ENCODE data around the gene ENO2.

The ENO2 gene

GRCh38 chr12:6914947-6915788, 788 bp downstream of the ENO2 start:
- peak; percentile 42 for DNase-seq

DNA sequence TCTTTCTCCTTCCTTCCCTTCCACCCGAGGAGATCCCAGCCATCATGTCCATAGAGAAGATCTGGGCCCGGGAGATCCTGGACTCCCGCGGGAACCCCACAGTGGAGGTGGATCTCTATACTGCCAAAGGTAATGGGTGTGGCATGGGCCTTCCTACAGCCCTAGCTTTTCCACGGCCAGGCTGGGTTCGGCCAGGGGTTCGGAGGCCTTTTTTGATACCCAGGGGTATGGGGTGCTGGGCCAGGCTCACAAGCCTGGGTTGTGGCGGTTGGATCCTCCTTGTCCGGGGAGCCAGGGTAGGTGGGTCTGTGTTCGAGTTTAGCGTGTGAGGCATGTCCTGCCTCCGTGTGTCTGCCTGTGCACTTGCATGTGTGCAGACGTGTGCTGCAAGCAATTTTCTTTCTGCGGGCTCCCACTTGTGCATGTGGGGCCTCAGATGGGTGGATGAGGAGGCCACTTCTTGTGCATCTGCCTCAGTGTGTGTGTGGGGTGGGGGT, 1.5 kb downstream of the ENO2 start:
- no peak for DNase-seq

DNA sequence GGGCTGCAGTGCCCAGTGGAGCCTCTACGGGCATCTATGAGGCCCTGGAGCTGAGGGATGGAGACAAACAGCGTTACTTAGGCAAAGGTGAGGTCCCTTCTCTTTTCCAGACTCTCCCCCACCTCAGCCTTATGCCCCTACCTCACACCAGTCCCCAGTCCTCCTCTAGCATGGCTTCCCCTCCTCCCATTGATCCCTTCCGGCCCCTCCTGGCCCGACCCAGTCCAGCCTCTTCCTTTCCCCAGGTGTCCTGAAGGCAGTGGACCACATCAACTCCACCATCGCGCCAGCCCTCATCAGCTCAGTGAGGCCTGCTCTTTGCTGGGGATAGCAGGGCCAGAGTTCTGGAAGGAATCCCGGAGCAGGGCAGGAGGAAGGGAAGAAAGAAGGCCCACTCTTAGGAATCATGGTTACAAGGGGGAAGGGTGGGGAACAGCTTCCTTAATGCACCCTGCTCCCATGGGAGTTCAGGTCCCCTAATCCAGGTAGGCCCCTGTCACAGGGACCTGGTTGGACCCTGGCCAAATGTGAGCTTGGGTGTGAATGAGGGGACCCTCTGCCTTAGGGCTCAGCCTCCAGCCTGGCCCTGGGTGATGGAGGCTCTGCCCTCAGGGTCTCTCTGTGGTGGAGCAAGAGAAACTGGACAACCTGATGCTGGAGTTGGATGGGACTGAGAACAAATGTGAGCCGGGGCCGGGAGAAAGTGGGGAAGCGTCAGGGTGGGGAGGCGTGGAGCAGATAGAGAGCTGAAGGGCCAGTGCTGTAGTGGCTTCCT, 2.2 kb downstream of the ENO2 start:
- DNase-seq = no peak

DNA sequence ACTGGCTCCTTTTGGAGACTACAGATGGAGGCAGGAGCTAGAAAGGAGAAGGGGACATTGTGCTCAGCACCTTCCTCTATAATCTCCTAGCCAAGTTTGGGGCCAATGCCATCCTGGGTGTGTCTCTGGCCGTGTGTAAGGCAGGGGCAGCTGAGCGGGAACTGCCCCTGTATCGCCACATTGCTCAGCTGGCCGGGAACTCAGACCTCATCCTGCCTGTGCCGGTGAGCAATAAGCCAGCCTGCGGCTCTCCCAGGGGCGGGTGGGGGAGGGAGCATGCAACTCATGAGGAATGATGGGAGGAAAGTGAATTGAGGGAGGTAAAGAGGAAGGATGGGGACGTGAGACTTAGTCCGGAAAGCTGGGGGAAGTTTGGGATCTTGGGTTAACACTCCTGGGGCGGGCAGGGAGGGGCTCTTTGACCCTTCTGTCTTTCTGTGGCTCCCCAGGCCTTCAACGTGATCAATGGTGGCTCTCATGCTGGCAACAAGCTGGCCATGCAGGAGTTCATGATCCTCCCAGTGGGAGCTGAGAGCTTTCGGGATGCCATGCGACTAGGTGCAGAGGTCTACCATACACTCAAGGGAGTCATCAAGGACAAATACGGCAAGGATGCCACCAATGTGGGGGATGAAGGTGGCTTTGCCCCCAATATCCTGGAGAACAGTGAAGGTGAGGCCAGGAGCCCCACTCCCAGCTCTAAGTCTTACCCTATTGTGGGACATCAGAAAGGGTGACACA, 3.3 kb downstream of the ENO2 start:
- DNase-seq = peak; percentile 69

DNA sequence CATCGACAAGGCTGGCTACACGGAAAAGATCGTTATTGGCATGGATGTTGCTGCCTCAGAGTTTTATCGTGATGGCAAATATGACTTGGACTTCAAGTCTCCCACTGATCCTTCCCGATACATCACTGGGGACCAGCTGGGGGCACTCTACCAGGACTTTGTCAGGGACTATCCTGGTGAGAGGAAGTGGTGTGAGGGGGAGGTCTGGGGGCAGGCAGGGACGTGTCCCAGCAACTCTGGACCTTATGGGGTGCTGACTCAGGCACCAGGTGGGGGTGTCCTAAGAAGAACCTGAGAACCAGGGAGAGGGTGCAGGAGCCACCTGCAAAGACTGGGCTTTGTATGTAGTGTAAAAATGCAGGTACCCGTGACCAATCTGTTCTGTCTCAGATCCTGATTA, 5.2 kb downstream of the ENO2 start:
- DNase-seq = no peak

DNA sequence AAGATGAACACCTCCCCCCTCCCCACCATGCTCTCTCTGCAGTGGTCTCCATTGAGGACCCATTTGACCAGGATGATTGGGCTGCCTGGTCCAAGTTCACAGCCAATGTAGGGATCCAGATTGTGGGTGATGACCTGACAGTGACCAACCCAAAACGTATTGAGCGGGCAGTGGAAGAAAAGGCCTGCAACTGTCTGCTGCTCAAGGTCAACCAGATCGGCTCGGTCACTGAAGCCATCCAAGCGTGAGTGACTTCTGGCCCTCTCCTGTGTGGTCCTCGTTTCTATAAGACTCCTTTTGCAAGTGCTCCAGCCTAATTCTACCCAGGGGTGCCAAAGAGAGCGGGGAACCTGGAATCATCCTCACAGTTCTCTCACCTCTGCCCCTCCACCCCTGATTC, 7.2 kb downstream of the ENO2 start:
- no peak for DNase-seq

GRCh38 chr12:6921996-6922946, 7.9 kb downstream of the ENO2 start:
- no peak for DNase-seq

DNA sequence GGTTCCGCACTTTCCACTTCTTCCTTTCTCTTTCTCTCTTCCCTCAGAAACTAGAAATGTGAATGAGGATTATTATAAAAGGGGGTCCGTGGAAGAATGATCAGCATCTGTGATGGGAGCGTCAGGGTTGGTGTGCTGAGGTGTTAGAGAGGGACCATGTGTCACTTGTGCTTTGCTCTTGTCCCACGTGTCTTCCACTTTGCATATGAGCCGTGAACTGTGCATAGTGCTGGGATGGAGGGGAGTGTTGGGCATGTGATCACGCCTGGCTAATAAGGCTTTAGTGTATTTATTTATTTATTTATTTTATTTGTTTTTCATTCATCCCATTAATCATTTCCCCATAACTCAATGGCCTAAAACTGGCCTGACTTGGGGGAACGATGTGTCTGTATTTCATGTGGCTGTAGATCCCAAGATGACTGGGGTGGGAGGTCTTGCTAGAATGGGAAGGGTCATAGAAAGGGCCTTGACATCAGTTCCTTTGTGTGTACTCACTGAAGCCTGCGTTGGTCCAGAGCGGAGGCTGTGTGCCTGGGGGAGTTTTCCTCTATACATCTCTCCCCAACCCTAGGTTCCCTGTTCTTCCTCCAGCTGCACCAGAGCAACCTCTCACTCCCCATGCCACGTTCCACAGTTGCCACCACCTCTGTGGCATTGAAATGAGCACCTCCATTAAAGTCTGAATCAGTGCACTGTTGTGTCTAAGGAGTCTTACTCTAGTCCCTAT, 8.8 kb downstream of the ENO2 start:
- DNase-seq = no peak

- DNase-seq = no peak
These were observed 9.5 kb downstream of the ENO2 start for GRCh38 chr12:6923851-6924250.

- DNase-seq = no peak
These were observed 10.8 kb downstream of the ENO2 start for GRCh38 chr12:6925239-6925539.

DNA sequence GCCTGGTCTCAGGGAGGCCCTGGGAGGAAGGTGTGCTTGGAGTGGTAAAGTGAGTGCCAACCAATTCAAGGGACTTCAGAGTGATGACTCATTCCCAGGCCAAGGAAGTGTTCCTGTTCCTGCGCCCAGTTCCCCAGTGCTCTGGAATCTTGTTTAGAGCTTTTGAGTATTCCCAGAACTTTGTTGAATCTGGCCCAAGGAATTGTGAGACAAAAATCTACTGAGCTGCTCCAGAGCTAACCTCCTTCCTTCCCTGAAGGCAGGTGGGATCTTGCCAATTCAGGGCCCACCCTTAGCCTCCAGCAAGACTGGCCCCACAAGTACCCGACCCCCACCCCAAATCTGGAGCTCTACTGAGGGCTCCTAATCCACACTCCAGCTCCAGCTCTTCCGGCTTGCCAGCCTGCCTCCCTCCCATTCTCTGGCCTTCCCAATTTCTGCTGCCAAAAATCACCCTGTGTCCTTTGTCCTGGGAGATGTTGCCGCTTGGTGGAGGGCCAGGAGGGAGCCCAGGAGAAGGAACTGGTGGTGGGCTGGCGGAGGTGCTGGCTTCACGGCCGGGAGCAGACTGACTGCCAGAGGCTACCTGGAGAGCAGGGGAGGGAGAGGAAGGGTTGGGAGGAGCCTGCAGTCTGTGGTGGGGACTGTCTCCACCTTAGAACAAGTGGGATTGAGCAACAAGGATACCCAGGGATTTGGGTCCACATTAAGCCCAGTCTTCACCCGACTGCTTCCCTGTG, 11.3 kb downstream of the ENO2 start:
- peak; percentile 92 for DNase-seq

- DNase-seq = peak; percentile 88
These were observed 13.1 kb downstream of the ENO2 start, which contains the start of gene ATN1 for GRCh38 chr12:6927379-6928021. Gene ATN1, plus strand, starts transcription at chr12:6927959. Its CDS starts 6,043 bp downstream, at chr12:6934002.

GRCh38 chr12:6928022-6928702, 13.8 kb downstream of the ENO2 start:
- no peak for DNase-seq

DNA sequence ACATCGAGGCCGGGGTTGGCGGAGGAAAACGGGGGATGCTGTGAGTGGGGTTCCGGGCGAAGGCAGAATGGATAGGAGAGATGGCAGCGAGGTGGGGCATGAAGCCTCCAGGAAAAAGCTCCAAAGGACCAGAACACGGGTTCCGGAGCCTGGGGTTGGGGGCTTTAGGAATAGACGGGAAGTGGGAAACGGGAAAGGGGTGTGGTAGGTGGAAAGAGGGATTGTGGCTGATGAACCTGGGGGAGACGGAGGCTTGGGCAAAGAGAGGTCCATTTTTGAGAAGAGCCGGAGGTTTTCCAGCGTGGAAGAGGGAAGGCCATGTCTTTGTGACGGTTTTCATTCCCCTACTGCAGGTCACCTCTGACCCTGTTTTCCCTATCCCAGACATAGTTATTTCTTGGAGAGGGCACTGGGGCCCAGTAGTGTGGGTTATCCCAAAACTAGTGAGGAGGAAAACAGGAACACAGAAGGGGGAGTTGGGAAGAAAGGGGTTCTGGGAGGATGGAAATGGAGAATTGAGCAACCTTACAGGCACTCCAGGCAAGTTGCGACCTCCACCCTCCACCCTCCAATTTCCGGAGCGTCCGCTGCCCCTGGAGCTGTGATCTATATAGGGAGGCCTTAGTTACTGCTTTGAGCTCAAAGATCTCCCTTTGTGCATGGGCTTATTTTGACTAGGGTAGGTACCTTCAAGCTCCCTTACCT, 14.5 kb downstream of the ENO2 start:
- no peak for DNase-seq

- no peak for DNase-seq
These were observed 15.4 kb downstream of the ENO2 start for GRCh38 chr12:6929466-6930452.

DNA sequence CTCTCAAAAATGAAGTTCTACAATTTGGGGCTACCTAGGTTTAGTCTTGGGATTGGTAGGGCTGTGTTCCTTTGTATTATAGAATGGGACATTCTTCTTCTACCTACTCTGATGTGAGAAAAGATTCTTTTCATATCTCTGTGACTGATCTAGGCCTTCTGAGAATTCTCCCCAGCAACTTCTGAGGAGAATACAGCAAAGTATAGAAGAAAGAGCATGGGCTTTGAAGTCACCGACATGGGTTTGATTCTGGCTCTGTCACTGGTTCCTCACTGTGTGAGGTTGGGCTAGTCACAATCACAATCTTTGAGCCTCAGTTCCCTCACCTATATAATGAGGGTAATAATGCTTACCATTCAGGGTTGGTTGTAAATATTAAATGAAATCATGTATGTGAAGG, 18.4 kb downstream of the ENO2 start:
- no peak for DNase-seq

GRCh38 chr12:6934110-6934509, 19.7 kb downstream of the ENO2 start:
- peak; percentile 34 for DNase-seq
